Gastroesophageal sphincter (tissue), 4 donors: ENCODE data around the gene NKAIN2. TPM values are rescaled to one million over a fixed set of nuclear protein-coding genes. Genes with fewer than 3 reads are reported as not detected.

ENCODE experiments used
- ATAC-seq: fragments of 150-250 bp; one replicate; pipeline ENCODE4 v1.9.1; 2016; ENCODE audit warnings: mild to moderate bottlenecking, moderate library complexity
- H3K27ac ChIP-seq, 4 donors: fragments of 200-600 bp; sonication (generic) in 3 of 4; 1 replicate in 3 of 4; 2 replicates in 1 of 4; pipeline ENCODE4 v1.5.1; 2016 to 2019
- H3K27me3 ChIP-seq: fragments of 200-600 bp; sonication (generic); one replicate; pipeline ENCODE4 v1.5.1; 2019
- H3K36me3 ChIP-seq, 2 donors: fragments of 200-600 bp; sonication (generic); one replicate each; pipeline ENCODE4 v1.5.1; 2019; ENCODE audit warnings: control low read depth in 1 of 2
- H3K4me1 ChIP-seq, 3 donors: fragments of 200-600 bp; sonication (generic); 1 replicate in 2 of 3; 2 replicates in 1 of 3; pipeline ENCODE4 v1.5.1; 2016 to 2019; ENCODE audit warnings: control low read depth in 2 of 3
- H3K4me3 ChIP-seq, 2 donors: fragments of 200-600 bp; sonication (generic); one replicate each; pipeline ENCODE4 v1.5.1; 2019; ENCODE audit warnings: mild to moderate bottlenecking in 1 of 2, moderate library complexity in 1 of 2
- H3K9me3 ChIP-seq, 3 donors: fragments of 200-600 bp; sonication (generic); one replicate each; pipeline ENCODE4 v1.5.1; 2017 to 2019; ENCODE audit warnings: control low read depth in 2 of 3
- CTCF ChIP-seq, 4 experiments: fragments of 200-600 bp in 2 of 4; fragments of 450-650 bp in 2 of 4; sonication (generic) in 1 of 4; IDR thresholded peaks; one replicate each; pipeline ENCODE4 v1.5.1; 2017 to 2019; ENCODE audit warnings: antibody characterized with exemption in 4 of 4, mild to moderate bottlenecking in 2 of 4, moderate library complexity in 2 of 4
- EP300 ChIP-seq: sonication (generic); formaldehyde crosslinking; IDR thresholded peaks from one replicate; pipeline ENCODE4 v1.6.1; 2017; ENCODE audit warnings: antibody characterized with exemption, mild to moderate bottlenecking
- POLR2A ChIP-seq, 2 donors: fragments of 450-650 bp; IDR thresholded peaks; one replicate each; pipeline ENCODE4 v1.6.1; 2017; ENCODE audit warnings: antibody characterized with exemption in 2 of 2, mild to moderate bottlenecking in 2 of 2, moderate library complexity in 1 of 2
- POLR2AphosphoS5 ChIP-seq: sonication (generic); formaldehyde crosslinking; IDR thresholded peaks from one replicate; pipeline ENCODE4 v1.6.1; 2017; ENCODE audit warnings: antibody characterized with exemption
- WGBS, 2 donors: methylation state at CpG; one replicate each; pipeline ENCODE4 v1.1.5; 2018; ENCODE audit warnings: low coverage in 1 of 2; 5-methylcytosine and 5-hydroxymethylcytosine counted together
- total RNA-seq, 4 donors: library from RNA; depleted of rRNA; stranded (reverse); fragments of >200 nt; gene quantifications; one replicate each; pipeline ENCODE4 v1.1.0, GENCODE V29; 2016

The NKAIN2 gene
- total RNA-seq, 4 donors from 2014 or later: 0.23 to 3.2 TPM; not detected in 2

GRCh38 chr6:124142852-124143251 is 339.2 kb downstream of the NKAIN2 start:
- H3K36me3 ChIP-seq: no peaks in the 10 kb centered on the region
- no peak for TF ChIP-seq POLR2A (IDR thresholded peaks at IDR 0.05)
- TF ChIP-seq EP300: no peak
- TF ChIP-seq POLR2AphosphoS5: no peak
- TF ChIP-seq CTCF (IDR thresholded peaks at IDR 0.05): no peak
- H3K4me1 ChIP-seq: no peaks in the 10 kb centered on the region
- ATAC-seq: no peak
- no peaks in the 10 kb centered on the region for H3K27me3 ChIP-seq
- no peaks in the 10 kb centered on the region for H3K9me3 ChIP-seq
- H3K27ac ChIP-seq: no peak overlapping the region
- WGBS, 2 donors: 80 to 82% methylated on average over 2 of the region's 2 CpGs
- H3K4me3 ChIP-seq: no peak overlapping the region

GRCh38 chr6:124143435-124143834 is 339.8 kb downstream of the NKAIN2 start:
- TF ChIP-seq CTCF (IDR thresholded peaks at IDR 0.05): no peak
- TF ChIP-seq POLR2AphosphoS5: no peak
- TF ChIP-seq EP300: no peak
- TF ChIP-seq POLR2A (IDR thresholded peaks at IDR 0.05): no peak
- Histone ChIP-seq H3K27ac (no peak overlapping the region), H3K4me3 (no peak overlapping the region), H3K27me3 (no peaks in the 10 kb centered on the region), H3K36me3 (no peaks in the 10 kb centered on the region), H3K4me1 (no peaks in the 10 kb centered on the region), H3K9me3 (no peaks in the 10 kb centered on the region)
- no peak for ATAC-seq

- Histone ChIP-seq H3K4me1 (no peaks in the 10 kb centered on the region), H3K27ac (no peak overlapping the region), H3K36me3 (no peaks in the 10 kb centered on the region), H3K27me3 (no peaks in the 10 kb centered on the region), H3K9me3 (no peaks in the 10 kb centered on the region), H3K4me3 (no peak overlapping the region)
- ATAC-seq: no peak
- WGBS, 2 donors: 27 to 33% methylated on average over 5 of the region's 5 CpGs
- TF ChIP-seq EP300: no peak
- no peak for TF ChIP-seq POLR2AphosphoS5
- TF ChIP-seq POLR2A (IDR thresholded peaks at IDR 0.05): no peak
- no peak for TF ChIP-seq CTCF (IDR thresholded peaks at IDR 0.05)
These were observed 344.0 kb downstream of the NKAIN2 start for GRCh38 chr6:124147621-124148020.

GRCh38 chr6:124148236-124148957 is 344.7 kb downstream of the NKAIN2 start:
- H3K4me1 ChIP-seq: no peaks in the 10 kb centered on the region

More at GRCh38 chr6:124148236-124148957, 344.7 kb downstream of the NKAIN2 start:
- no peaks in the 10 kb centered on the region for H3K9me3 ChIP-seq
- TF ChIP-seq POLR2A (IDR thresholded peaks at IDR 0.05) (no peak), POLR2AphosphoS5 (no peak), EP300 (no peak), CTCF (IDR thresholded peaks at IDR 0.05) (no peak)
- no peak overlapping the region for H3K27ac ChIP-seq
- WGBS, 2 donors: 54% methylated on average over 2 of the region's 2 CpGs
- H3K36me3 ChIP-seq: no peaks in the 10 kb centered on the region
- no peaks in the 10 kb centered on the region for H3K27me3 ChIP-seq
- no peak for ATAC-seq
- H3K4me3 ChIP-seq: no peak overlapping the region
